Measurements from ENCODE around the gene PIKFYVE.
"Not testable (repeated sequence)": the region's sequence is repeated elsewhere in the genome, so short reads cannot be mapped to it uniquely, and the experiment has no call there.

PIKFYVE gene

GRCh38 chr2:208366215-208367127, 100.4 kb downstream of the PIKFYVE start:
- no peak for DNase-seq

DNA sequence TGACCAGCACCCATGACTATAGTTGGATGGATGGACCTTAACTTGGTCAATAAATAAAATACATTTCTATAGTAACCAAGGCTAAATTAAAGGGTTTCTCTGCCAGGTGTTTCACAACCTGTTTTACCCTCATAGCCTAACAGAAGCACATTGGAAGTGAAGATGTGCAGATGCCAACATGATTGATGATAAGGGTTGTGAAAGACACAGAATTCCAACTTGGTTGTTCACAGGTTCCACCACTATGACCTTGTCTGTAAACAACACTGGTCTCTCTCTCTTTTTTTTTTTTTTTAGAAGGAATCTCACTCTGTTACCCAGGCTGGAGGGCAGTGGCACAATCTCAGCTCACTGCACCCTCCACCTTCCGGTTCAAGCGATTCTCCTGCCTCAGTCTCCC, 103.0 kb downstream of the PIKFYVE start:
- DNase-seq: no peak

- no peak for DNase-seq
Observed at GRCh38 chr2:208370881-208371633, 105.0 kb downstream of the PIKFYVE start.

- no peak for DNase-seq
Observed at GRCh38 chr2:208371634-208371935, 105.5 kb downstream of the PIKFYVE start.

GRCh38 chr2:208373460-208374089, 107.5 kb downstream of the PIKFYVE start:
- no peak for DNase-seq

- no peak for DNase-seq
Observed at GRCh38 chr2:208375491-208376068, 109.5 kb downstream of the PIKFYVE start.

GRCh38 chr2:208377344-208377860, 111.3 kb downstream of the PIKFYVE start:
- DNase-seq: not testable (repeated sequence)

DNA sequence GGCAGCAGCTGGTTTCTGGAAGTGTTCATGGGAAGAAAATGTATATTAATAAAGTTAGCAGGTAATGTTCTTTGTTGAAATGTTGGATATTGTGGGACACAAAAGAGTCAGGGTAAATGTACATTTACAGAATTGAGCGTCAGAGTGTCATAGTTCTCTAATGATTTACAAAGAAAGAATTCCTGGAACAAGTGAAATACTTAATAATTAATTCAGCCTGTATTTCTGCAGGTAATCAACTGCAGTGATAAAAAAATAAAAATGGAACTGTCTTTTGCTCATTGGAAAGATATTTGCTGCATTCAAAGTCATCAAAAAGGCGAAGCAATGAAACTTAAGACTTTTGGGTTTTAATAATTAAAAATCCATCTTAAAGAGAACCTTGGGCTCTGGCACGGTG, 113.1 kb downstream of the PIKFYVE start:
- no peak for DNase-seq

DNA sequence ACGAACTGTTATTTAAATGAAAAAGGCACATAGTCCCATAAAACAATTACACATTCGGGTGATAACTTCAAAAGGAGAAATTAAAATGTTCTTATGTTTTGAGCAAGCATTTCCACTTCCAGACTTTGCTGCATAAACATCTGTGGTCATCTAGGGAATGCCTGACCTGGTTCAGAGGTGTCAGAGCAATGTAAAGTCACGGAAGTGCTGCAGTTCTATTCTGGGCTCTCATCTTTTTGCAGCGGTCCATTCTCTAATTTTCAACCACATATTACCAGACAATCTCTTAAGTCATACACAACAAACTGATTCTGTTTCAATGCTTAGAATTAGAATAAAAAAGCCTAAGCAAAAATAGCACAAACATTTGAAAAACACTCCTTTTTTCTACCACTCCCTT, 118.6 kb downstream of the PIKFYVE start:
- no peak for DNase-seq

DNA sequence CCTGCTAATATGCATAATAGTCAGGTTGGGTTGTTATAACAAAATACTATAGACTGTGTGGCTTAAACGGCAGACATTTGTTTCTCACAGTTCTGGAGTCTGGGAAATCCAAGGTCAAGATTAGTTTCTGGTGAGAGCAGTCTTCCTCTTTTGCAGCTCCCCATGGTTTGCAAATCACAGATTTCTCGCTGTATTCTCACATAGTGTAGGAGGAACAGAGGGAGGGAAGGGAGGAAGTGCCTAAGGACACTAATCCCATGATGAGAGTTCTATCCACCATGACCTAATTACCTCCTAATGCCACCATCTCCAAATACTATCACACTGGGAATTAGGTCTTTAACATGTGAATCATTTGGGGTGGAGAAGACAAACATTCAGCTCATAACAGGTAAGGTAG, 120.5 kb downstream of the PIKFYVE start:
- no peak for DNase-seq

DNA sequence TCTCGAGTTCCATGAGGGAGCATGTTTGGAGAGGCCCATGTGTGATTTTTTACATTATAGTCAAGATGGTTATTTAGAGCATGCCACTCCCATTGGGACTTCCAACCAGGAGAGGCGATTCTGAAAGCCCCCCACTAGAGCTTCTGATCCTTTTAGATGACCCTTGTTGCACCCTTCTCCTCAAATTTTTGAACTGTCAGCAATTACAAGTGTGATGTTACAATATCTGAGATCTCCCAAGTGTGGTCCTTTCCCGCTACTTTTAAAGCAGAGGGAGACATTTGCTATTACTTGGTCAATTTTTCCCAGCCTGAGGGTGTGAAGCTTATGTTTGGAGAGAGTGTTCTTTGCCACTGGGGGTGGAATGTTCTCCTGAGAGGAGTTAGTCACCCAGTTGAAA, 123.9 kb downstream of the PIKFYVE start:
- no peak for DNase-seq

GRCh38 chr2:208392300-208392699, 126.2 kb downstream of the PIKFYVE start:
- no peak for DNase-seq

DNA sequence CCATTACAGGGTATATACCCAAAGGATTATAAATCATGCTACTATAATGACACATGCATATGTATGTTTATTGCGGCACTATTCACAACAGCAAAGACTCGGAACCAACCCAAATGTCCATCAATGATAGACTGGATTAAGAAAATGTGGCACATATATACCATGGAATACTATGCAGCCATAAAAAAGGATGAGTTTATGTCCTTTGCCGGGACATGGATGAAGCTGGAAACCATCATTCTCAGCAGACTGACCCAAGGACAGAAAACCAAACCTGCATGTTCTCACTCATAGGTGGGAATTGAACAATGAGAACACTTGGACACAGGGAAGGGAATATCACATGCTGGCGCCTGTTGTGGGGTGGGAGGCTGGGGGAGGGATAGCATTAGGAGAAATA, 130.7 kb downstream of the PIKFYVE start:
- not testable (repeated sequence) for DNase-seq

GRCh38 chr2:208399201-208399600, 133.1 kb downstream of the PIKFYVE start:
- no peak for DNase-seq

GRCh38 chr2:208406474-208407451, 140.7 kb downstream of the PIKFYVE start, which contains the start of gene PTH2R:
PTH2R (plus strand) TSS chr2:208406792; CDS start chr2:208407044, 252 bp downstream.
- DNase-seq: no peak

- no peak for DNase-seq
Observed at GRCh38 chr2:208407667-208408066, 141.6 kb downstream of the PIKFYVE start.

All from stimulated activated naive CD4-positive, alpha-beta T cell treated with Interleukin-2 at 50 U/mL for 16 hours (primary cell).